HG03575 (cell line): ENCODE measurements around the gene C2orf92.

ENCODE experiments used
- ATAC-seq: cut with Tn5 transposase; IDR thresholded peaks from one replicate; pipeline ENCODE4 v1.9.1; 2021; ENCODE audit not compliant: unreplicated experiment, insufficient number of reproducible peaks, low FRiP score; ENCODE audit errors: extremely low read depth

The C2orf92 gene

GRCh38 chr2:97737421-97738178 lies 68.1 kb downstream of the C2orf92 start:
- no peak for ATAC-seq

- ATAC-seq: no peak
Measured at GRCh38 chr2:97738179-97739019, 68.9 kb downstream of the C2orf92 start.

- ATAC-seq: no peak
Measured at GRCh38 chr2:97739020-97739892, 69.7 kb downstream of the C2orf92 start.

- no peak for ATAC-seq
Measured at GRCh38 chr2:97739893-97740245, 70.4 kb downstream of the C2orf92 start.

GRCh38 chr2:97740590-97741182 lies 71.2 kb downstream of the C2orf92 start:
- no peak for ATAC-seq

GRCh38 chr2:97741251-97741650 lies 71.7 kb downstream of the C2orf92 start:
- ATAC-seq: no peak

GRCh38 chr2:97741686-97742085 lies 72.2 kb downstream of the C2orf92 start:
- ATAC-seq: no peak

- ATAC-seq: no peak
Measured at GRCh38 chr2:97742381-97742847, 72.9 kb downstream of the C2orf92 start.

- no peak for ATAC-seq
Measured at GRCh38 chr2:97743913-97744312, 74.4 kb downstream of the C2orf92 start.

- ATAC-seq: no peak
Measured at GRCh38 chr2:97745474-97746174, 76.1 kb downstream of the C2orf92 start.

- no peak for ATAC-seq
Measured at GRCh38 chr2:97747285-97747684, 77.8 kb downstream of the C2orf92 start.

GRCh38 chr2:97747716-97748115 lies 78.2 kb downstream of the C2orf92 start:
- ATAC-seq: no peak

- no peak for ATAC-seq
Measured at GRCh38 chr2:97749581-97749980, 80.1 kb downstream of the C2orf92 start.

- no peak for ATAC-seq
Measured at GRCh38 chr2:97750017-97750416, 80.5 kb downstream of the C2orf92 start.

GRCh38 chr2:97751752-97752151 lies 82.2 kb downstream of the C2orf92 start:
- no peak for ATAC-seq
